HEK293T (cell line): ENCODE data around the gene TESK2.

Experiments
- CTCF ChIA-PET: fragments of 350-600 bp; formaldehyde crosslinking; extraction: SDS; loops from one replicate; lab custom pipeline; 2021; ENCODE audit warnings: antibody characterized with exemption, inconsistent platforms; lab: Yijun Ruan, JAX
- POLR2A ChIA-PET: fragments of 350-600 bp; formaldehyde crosslinking; extraction: SDS; loops from one replicate; lab custom pipeline; 2020; ENCODE audit warnings: antibody characterized with exemption, inconsistent platforms; lab: Yijun Ruan, JAX
- DNase-seq: peaks from one replicate; pipeline ENCODE4 v3.0.0; 2012; ENCODE audit warnings: mixed read lengths; ENCODE audit errors: extremely low spot score
- ARNT ChIP-seq: fragments of 450-650 bp; IDR thresholded peaks from 2 replicates; pipeline ENCODE4 v1.6.1; 2017; ENCODE audit warnings: mild to moderate bottlenecking
- BHLHE40 ChIP-seq: fragments of 450-650 bp; IDR thresholded peaks from 2 replicates; pipeline ENCODE4 v1.6.1; 2016; ENCODE audit warnings: mild to moderate bottlenecking, moderate library complexity, borderline replicate concordance
- CTBP1 ChIP-seq: fragments of 450-650 bp; IDR thresholded peaks from 2 replicates; pipeline ENCODE4 v1.6.1; 2016; ENCODE audit warnings: borderline replicate concordance
- ELF4 ChIP-seq: fragments of 450-650 bp; IDR thresholded peaks from 2 replicates; pipeline ENCODE4 v1.6.1; 2017; ENCODE audit warnings: antibody characterized with exemption
- FOXA1 ChIP-seq: fragments of 450-650 bp; IDR thresholded peaks from 2 replicates; pipeline ENCODE4 v1.6.1; 2016; ENCODE audit warnings: mild to moderate bottlenecking
- FOXK2 ChIP-seq: fragments of 450-650 bp; IDR thresholded peaks from 2 replicates; pipeline ENCODE4 v1.6.1; 2016; ENCODE audit warnings: mild to moderate bottlenecking
- FOXM1 ChIP-seq: fragments of 450-650 bp; IDR thresholded peaks from 2 replicates; pipeline ENCODE4 v1.6.1; 2017; ENCODE audit warnings: mild to moderate bottlenecking, borderline replicate concordance
- HDGF ChIP-seq: fragments of 450-650 bp; IDR thresholded peaks from 2 replicates; pipeline ENCODE4 v1.6.1; 2017; ENCODE audit warnings: antibody characterized with exemption, borderline replicate concordance
- L3MBTL2 ChIP-seq: fragments of 450-650 bp; conservative IDR thresholded peaks from 2 replicates; pipeline ENCODE4 v1.6.1; 2016; ENCODE audit warnings: mild to moderate bottlenecking
- LEF1 ChIP-seq: fragments of 450-650 bp; IDR thresholded peaks from 2 replicates; pipeline ENCODE4 v1.6.1; 2017; ENCODE audit warnings: mild to moderate bottlenecking, borderline replicate concordance
- NFRKB ChIP-seq: fragments of 450-650 bp; IDR thresholded peaks from 2 replicates; pipeline ENCODE4 v1.6.1; 2016; ENCODE audit warnings: mild to moderate bottlenecking, moderate library complexity
- PKNOX1 ChIP-seq: fragments of 450-650 bp; IDR thresholded peaks from 2 replicates; pipeline ENCODE4 v1.6.1; 2016
- SP1 ChIP-seq: fragments of 450-650 bp; IDR thresholded peaks from 2 replicates; pipeline ENCODE4 v1.6.1; 2017
- SUZ12 ChIP-seq: fragments of 450-650 bp; IDR thresholded peaks from 2 replicates; pipeline ENCODE4 v1.6.1; 2016; ENCODE audit warnings: mild to moderate bottlenecking
- TARDBP ChIP-seq: fragments of 450-650 bp; IDR thresholded peaks from 2 replicates; pipeline ENCODE4 v1.6.1; 2016
- ZNF384 ChIP-seq: fragments of 450-650 bp; IDR thresholded peaks from 2 replicates; pipeline ENCODE4 v1.6.1; 2016

The TESK2 gene

DNA sequence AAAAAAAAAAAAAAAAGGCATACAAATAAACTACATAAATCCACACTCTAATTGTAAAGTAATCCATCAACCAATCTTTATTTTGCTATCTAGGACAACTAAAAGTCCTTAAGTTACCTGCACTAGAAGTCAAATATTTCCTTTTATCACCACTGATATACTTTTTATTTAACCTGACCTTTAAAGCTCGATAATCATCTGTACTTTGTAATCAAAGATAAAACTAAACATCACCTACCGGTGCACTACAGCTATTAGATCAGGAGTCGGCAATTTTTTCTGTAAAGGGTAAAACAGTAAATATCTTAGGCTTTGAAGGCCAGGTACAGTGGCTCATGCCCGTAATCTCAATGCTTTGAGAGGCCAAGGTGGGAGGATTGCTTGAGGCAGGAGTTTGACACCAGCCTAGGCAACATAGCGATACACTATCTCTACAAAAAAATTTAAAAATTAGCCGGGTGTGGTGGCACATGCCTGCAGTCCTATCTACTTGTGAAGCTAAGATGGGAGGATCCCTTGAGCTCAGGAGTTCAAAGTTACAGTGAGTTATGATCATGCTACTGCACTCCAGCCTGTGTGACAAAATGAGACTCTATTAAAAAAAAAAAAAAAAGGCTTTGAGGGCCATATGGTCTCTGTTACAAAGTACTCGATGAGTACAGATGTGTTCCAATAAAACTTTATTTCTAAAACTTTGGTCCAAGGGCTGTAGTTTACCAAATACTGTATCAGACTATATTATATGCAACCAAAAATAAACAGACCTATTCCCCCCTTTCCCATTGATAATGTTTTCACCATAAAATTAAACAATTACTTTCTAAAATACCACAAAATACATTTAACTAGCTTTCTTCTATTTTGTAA, 47.1 kb downstream of the TESK2 start:
- CTCF ChIA-PET = interaction anchor here (0.6 kb wide), 1 partner anchor 275 kb away, joined by 3 read pairs; no protein-coding TSS in a partner anchor
- POLR2A ChIA-PET = no interaction called here
- no peak for DNase-seq
- TF ChIP-seq PKNOX1 (no peak), LEF1 (no peak), FOXK2 (no peak), CTBP1 (no peak), SP1 (no peak), FOXA1 (no peak), L3MBTL2 (no peak), SUZ12 (no peak), NFRKB (no peak), ARNT (no peak), ZNF384 (no peak), FOXM1 (no peak), TARDBP (no peak), BHLHE40 (no peak), HDGF (no peak)

DNA sequence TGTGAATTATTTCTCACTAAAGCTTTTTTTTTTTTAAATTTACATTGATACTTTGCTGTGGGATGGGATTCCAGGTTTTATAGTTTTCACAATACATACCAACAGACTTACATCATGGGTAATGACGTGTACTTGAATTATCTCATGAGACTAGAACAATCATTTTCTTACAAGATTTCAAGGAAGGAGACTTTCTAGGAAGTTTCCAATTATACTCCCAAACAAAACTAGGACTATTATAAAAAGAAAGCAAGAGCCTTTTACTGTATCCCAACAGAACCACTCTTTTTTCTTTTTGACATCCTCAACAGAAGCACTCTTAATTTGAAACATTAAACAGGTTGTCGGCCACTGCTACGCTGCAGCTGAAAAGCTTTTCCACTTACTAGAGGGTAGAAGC, 48.7 kb downstream of the TESK2 start:
- no peak for TF ChIP-seq CTBP1
- TF ChIP-seq L3MBTL2 = no peak
- TF ChIP-seq SP1 = no peak
- no peak for TF ChIP-seq SUZ12
- no peak for TF ChIP-seq ELF4
- TF ChIP-seq NFRKB = no peak
- no peak for TF ChIP-seq BHLHE40
- no peak for TF ChIP-seq HDGF
- TF ChIP-seq TARDBP = no peak
- TF ChIP-seq ARNT = no peak
- no peak for TF ChIP-seq FOXA1
- no peak for TF ChIP-seq LEF1
- TF ChIP-seq ZNF384 = no peak
- TF ChIP-seq FOXM1 = no peak
- no peak for TF ChIP-seq PKNOX1
- TF ChIP-seq FOXK2 = no peak
- CTCF ChIA-PET = interaction anchor here (0.5 kb wide), 1 partner anchor 9 kb away, joined by 5 read pairs; no protein-coding TSS in a partner anchor
- DNase-seq = no peak
- POLR2A ChIA-PET = no interaction called here

GRCh38 chr1:45437323-45437722, 53.6 kb downstream of the TESK2 start:
- ChIA-PET POLR2A (no interaction called here), CTCF (no interaction called here)
- no peak for DNase-seq
- TF ChIP-seq NFRKB (no peak), FOXK2 (no peak), LEF1 (no peak), SP1 (no peak), TARDBP (no peak), L3MBTL2 (no peak), FOXM1 (no peak), ELF4 (no peak), CTBP1 (no peak)

DNA sequence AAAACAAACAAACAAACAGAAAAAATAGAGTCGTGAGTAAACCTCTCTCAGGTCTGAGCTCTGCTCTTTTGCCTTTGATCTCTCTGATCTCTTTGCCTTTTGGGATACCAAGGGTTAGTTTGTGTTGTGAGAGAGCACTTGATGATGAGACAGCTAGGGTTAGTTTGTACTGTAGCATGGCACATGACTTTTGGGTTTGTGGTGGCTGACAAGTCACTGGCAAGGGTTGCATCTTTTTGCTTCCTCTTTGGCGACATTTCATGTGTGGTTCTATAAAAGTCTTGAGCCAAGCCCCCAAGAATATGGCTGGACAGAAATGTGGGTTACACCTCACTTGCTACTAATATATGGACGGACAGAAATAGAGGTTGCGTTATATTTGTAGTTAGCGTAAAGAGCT, 60.5 kb downstream of the TESK2 start:
- TF ChIP-seq ZNF384 = no peak
- TF ChIP-seq ARNT = no peak
- TF ChIP-seq CTBP1 = no peak
- TF ChIP-seq SP1 = no peak
- no peak for TF ChIP-seq ELF4
- TF ChIP-seq TARDBP = no peak
- TF ChIP-seq FOXA1 = no peak
- no peak for TF ChIP-seq L3MBTL2
- TF ChIP-seq SUZ12 = no peak
- no peak for TF ChIP-seq NFRKB
- DNase-seq = no peak
- ChIA-PET CTCF (interaction anchor here (1.1 kb wide), 1 partner anchor 70 kb away, joined by 3 read pairs; no protein-coding TSS in a partner anchor), POLR2A (no interaction called here)

DNA sequence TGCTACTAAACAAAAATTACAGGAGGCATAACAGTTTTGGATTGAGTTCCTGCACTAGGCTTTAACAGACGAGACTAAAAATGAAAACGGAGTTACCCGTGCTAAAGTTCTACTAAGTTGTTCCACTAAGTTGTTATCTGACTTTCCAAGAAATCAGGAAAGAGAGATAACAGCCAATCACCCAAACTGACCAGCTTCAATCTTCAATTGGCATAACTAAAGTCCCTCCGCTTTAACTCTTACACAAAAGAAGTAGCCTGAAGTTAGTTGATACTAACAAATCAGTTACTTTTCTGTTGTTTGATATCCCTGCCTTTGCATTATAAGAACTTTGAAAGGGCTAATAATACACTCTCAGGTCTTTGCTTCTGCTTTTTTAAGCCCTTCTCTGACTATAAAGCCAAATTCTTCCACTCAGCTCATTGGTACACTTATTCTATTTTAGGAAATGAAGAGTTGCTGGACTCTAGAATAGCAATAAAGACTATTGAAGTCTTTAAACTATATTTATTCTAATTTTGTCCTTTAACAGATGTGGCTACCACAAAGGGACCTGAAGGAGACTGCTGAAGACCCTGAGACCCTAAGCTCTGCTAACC, 61.3 kb downstream of the TESK2 start:
- ChIA-PET CTCF (interaction anchor here (1.1 kb wide), 1 partner anchor 69 kb away, joined by 3 read pairs; no protein-coding TSS in a partner anchor), POLR2A (interaction anchor here (0.8 kb wide), 1 partner anchor 12 kb away, joined by 4 read pairs; no protein-coding TSS in a partner anchor)
- TF ChIP-seq FOXA1 (no peak), TARDBP (no peak)
- DNase-seq = no peak

- DNase-seq = no peak
- TF ChIP-seq FOXA1 (no peak), HDGF (no peak), PKNOX1 (no peak), LEF1 (no peak), SP1 (no peak), L3MBTL2 (no peak), NFRKB (no peak), ARNT (no peak), CTBP1 (no peak), ELF4 (no peak), FOXM1 (no peak), TARDBP (no peak), SUZ12 (no peak), BHLHE40 (no peak), FOXK2 (no peak)
- POLR2A ChIA-PET = interaction anchor here (1.3 to 1.7 kb wide), 2 partner anchors 12 to 84 kb away, joined by 3 to 6 read pairs; partner anchors contain the start of genes MUTYH and TOE1
- CTCF ChIA-PET = interaction anchor here (0.6 to 1.2 kb wide), 5 partner anchors 8 to 207 kb away, joined by 3 to 9 read pairs (median 3); no protein-coding TSS in a partner anchor
Measured at GRCh38 chr1:45423906-45424678, 66.9 kb downstream of the TESK2 start.
